Epithelial cell of esophagus (primary cell): ENCODE results near the gene MSH2.
"Not testable (repeated sequence)": the region's sequence is repeated elsewhere in the genome, so short reads cannot be mapped to it uniquely, and the experiment has no call there.

Source experiments
- DNase-seq: peaks from one replicate; pipeline ENCODE4 v3.0.0; 2010; ENCODE audit warnings: low read depth
- H3K4me3 ChIP-seq: 2 replicates; pipeline ENCODE4 v1.5.1; 2011; ENCODE audit warnings: mild to moderate bottlenecking, low read length, control low read depth
- TF ChIP-seq, protein P1 (sequence below): IDR thresholded peaks from 2 replicates; pipeline ENCODE4 v1.5.1; 2011; ENCODE audit warnings: low read depth, mild to moderate bottlenecking, low read length, control low read depth, inconsistent platforms; ENCODE audit not compliant: insufficient read depth; ENCODE audit errors: missing control alignments

Gene MSH2

DNA sequence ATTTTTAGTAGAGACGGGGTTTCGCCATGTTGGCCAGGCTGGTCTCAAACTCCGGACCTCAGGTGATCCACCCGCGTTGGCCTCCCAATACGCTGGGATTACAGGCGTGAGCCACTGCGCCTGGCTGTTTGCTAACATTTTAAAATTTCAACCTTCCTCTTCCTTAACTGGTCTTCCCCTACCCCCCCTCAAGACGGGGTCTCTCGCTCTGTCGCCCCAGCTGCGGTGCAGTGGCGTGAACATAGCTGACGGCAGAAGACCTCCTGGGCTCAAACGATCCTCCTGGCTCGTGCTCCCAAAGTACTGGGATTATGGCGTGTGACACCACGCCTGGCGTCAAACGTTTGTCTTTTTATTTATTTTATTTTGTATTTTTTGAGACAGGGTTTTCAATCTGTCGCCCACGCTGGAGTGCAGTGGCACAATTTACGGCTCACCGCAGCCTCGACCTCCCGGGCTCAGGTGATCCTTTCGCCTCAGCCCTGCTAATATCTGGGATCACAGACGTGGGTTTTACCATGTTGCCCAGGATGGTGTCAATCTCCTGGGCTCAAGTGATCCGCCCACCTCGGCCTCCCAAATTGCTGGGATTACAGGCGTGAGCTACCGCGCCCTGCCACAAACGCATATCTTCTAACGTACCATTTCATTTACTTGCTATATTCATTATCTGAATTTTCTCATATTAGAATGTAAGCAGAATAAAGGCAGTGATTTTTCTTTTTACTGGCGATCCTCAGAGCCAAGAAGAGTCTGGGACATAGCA, 984 bp upstream of the MSH2 start:
- no peak for DNase-seq
- TF ChIP-seq, protein P1, sequence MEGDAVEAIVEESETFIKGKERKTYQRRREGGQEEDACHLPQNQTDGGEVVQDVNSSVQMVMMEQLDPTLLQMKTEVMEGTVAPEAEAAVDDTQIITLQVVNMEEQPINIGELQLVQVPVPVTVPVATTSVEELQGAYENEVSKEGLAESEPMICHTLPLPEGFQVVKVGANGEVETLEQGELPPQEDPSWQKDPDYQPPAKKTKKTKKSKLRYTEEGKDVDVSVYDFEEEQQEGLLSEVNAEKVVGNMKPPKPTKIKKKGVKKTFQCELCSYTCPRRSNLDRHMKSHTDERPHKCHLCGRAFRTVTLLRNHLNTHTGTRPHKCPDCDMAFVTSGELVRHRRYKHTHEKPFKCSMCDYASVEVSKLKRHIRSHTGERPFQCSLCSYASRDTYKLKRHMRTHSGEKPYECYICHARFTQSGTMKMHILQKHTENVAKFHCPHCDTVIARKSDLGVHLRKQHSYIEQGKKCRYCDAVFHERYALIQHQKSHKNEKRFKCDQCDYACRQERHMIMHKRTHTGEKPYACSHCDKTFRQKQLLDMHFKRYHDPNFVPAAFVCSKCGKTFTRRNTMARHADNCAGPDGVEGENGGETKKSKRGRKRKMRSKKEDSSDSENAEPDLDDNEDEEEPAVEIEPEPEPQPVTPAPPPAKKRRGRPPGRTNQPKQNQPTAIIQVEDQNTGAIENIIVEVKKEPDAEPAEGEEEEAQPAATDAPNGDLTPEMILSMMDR = no peak
- peak overlapping the region; percentile 83 for H3K4me3 ChIP-seq

DNA sequence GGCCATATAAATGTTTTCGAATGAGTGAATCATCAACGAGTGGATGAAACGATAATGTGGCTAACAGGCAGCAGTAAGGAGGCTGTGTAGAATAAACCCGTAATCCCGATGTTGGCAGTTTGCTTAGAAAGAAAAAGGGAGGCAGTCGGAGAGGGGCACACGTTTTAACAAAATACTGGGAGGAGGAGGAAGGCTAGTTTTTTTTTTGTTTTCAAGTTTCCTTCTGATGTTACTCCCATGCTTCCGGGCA, 476 bp upstream of the MSH2 start:
- DNase-seq = peak; percentile 34
- H3K4me3 ChIP-seq = peak overlapping the region; percentile 83
- TF ChIP-seq, protein P1 = no peak

DNA sequence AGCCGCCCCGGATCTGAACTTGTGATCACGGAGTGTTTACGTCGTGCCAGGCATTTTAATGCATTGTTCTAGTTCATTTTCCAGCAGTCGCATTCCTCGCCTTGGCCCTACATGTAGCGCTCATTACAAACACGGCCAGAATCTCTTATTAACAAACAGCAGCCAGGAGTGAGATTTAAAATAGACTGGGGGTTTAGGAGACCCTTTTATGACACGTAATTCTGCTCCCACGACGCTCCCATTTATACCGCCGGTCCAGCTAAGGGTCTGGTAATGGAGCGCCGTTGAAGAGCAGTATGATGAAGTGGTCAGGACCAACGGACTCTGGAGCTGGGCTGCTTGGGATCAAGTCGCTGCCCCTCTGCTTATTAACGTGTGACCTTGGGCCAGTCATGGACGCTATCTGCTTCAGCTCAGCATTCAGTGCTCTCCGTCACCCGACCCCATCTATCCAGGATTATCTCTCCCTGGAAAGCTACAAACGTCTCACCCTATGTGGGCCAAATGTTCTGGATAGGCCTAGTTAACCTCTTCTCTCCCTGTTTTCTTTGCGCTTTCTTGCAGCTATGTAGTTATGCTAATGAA, 745 bp downstream of the MSH2 start:
- TF ChIP-seq, protein P1 = no peak
- peak overlapping the region; percentile 83 for H3K4me3 ChIP-seq
- DNase-seq = peak; percentile 4

DNA sequence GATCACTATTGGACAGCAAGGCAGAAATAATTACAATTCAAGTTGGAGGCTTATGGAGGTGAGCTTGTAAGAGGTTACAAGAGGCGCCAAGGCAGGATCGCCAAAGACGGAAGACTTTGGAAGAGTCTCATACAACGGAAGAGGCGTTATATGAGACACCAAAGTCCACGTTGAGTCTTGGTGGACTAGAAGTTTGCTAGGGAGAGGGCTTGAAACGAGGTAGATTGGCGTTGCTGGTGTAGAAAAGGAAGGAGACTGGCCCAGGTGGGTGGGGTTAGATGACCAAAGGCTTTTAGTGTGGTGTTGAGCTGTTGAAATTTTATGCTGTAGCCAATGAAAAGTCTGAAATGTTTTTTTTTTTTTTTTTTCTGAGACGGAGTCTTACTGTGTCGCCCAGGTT, 1.4 kb downstream of the MSH2 start:
- peak overlapping the region; percentile 1 for H3K4me3 ChIP-seq
- no peak for DNase-seq
- TF ChIP-seq, protein P1 = no peak

DNA sequence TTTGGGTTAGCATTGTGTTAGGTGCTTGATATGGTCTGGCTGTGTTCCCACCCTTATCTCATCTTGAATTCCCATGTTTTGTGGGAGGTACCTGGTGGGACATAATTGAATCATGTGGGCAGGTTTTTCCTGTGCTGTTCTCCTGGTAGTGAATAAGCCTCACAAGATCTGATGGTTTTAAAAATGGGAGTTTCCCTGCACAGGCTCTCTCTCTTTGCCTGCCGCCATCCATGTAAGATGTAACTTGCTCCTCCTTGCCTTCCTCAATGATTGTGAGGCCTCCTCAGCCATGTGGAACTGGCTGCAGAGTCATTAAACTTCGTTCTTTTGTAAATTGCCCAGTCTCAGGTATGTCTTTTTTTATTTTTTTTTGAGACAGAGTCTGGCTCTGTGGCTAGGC, 2.8 kb downstream of the MSH2 start:
- TF ChIP-seq, protein P1 = no peak
- H3K4me3 ChIP-seq = no peak overlapping the region
- no peak for DNase-seq

DNA sequence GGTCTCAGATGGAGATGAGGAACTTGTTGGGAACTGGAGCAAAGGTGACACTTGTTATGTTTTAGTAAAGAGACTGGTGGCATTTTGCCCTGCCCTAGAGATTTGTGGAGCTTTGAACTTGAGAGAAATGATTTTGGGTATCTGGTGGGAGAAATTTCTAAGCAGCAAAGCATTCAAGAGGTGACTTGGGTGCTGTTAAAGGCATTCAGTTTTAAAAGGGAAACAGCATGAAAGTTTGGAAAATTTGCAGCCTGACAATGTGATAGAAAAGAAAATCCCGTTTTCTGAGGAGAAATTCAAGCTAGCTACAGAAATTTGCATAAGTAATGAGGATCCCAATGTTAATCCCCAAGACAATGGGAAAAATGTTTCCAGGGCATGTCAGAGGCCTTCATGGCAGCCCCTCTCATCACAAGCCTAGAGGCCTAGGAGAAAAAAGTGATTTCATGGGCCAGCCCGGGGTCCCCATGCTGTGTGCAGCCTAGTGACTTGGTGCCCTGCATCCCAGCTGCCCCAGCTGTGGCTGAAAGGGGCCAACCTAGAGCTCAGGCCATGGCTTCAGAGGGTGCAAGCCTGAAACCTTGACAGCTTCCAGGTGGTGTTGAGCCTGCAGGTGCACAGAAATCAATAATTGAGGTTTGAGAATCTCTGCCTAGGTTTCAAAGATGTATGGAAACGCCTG, 3.8 kb downstream of the MSH2 start:
- not testable (repeated sequence) for DNase-seq

DNA sequence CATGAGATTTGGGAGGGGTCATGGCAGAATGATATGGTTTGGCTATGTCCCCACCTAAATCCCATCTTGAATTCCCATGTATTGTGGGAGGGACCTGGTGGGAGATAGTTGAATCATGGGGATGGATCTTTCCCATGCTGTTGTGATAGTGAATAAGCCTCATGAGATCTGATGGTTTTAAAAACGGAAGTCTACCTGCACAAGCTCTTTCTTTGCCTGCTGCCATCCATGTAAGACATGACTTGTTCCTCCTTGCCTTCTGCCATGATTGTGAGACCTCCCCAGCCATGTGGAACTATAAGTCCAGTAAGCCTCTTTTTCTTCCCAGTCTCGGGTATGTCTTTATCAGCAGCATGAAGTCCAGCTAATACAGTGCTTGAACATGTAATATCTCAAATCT, 5.0 kb downstream of the MSH2 start:
- not testable (repeated sequence) for DNase-seq, H3K4me3 ChIP-seq

More for the DNA sequence above, 3.8 kb downstream of the MSH2 start:
- H3K4me3 ChIP-seq = not testable (repeated sequence)
